AG09309 (cell line): ENCODE measurements around the gene ELP1.
A peak's percentile ranks its signal among the peaks of the same experiment; 100 is the strongest.
"Not testable (repeated sequence)": the region's sequence is repeated elsewhere in the genome, so short reads cannot be mapped to it uniquely, and the experiment has no call there.

ENCODE experiments used
- DNase-seq: peaks from one replicate; pipeline ENCODE4 v3.0.0-alpha.2; 2010; ENCODE audit warnings: low read depth
- H3K4me3 ChIP-seq: 2 replicates; pipeline ENCODE4 v1.5.1; 2011; ENCODE audit warnings: mild to moderate bottlenecking, low read depth, low read length, moderate library complexity; ENCODE audit not compliant: control insufficient read depth
- TF ChIP-seq, protein P1 (sequence below): IDR thresholded peaks from 2 replicates; pipeline ENCODE4 v1.5.1; 2011; ENCODE audit warnings: mild to moderate bottlenecking, low read depth, low read length, inconsistent platforms; ENCODE audit not compliant: insufficient read depth, control insufficient read depth; ENCODE audit errors: missing control alignments

ELP1 gene

GRCh38 chr9:108851138-108851537, 82.8 kb downstream of the ELP1 start:
- TF ChIP-seq, protein P1, sequence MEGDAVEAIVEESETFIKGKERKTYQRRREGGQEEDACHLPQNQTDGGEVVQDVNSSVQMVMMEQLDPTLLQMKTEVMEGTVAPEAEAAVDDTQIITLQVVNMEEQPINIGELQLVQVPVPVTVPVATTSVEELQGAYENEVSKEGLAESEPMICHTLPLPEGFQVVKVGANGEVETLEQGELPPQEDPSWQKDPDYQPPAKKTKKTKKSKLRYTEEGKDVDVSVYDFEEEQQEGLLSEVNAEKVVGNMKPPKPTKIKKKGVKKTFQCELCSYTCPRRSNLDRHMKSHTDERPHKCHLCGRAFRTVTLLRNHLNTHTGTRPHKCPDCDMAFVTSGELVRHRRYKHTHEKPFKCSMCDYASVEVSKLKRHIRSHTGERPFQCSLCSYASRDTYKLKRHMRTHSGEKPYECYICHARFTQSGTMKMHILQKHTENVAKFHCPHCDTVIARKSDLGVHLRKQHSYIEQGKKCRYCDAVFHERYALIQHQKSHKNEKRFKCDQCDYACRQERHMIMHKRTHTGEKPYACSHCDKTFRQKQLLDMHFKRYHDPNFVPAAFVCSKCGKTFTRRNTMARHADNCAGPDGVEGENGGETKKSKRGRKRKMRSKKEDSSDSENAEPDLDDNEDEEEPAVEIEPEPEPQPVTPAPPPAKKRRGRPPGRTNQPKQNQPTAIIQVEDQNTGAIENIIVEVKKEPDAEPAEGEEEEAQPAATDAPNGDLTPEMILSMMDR: no peak
- DNase-seq: no peak
- H3K4me3 ChIP-seq: no peak overlapping the region

- DNase-seq: no peak
- TF ChIP-seq, protein P1: peak; percentile 38
- H3K4me3 ChIP-seq: no peak overlapping the region
These were observed 83.5 kb downstream of the ELP1 start for GRCh38 chr9:108850293-108850897.

- not testable (repeated sequence) for DNase-seq, H3K4me3 ChIP-seq
These were observed 85.6 kb downstream of the ELP1 start for GRCh38 chr9:108848296-108848695.

GRCh38 chr9:108845947-108846346, 88.0 kb downstream of the ELP1 start:
- no peak for DNase-seq
- H3K4me3 ChIP-seq: no peak overlapping the region
- TF ChIP-seq, protein P1: no peak

- TF ChIP-seq, protein P1: no peak
- H3K4me3 ChIP-seq: no peak overlapping the region
- DNase-seq: no peak
These were observed 88.4 kb downstream of the ELP1 start for GRCh38 chr9:108845507-108845906.

GRCh38 chr9:108844856-108845255, 89.1 kb downstream of the ELP1 start:
- H3K4me3 ChIP-seq: no peak overlapping the region
- DNase-seq: no peak
- TF ChIP-seq, protein P1: no peak

DNA sequence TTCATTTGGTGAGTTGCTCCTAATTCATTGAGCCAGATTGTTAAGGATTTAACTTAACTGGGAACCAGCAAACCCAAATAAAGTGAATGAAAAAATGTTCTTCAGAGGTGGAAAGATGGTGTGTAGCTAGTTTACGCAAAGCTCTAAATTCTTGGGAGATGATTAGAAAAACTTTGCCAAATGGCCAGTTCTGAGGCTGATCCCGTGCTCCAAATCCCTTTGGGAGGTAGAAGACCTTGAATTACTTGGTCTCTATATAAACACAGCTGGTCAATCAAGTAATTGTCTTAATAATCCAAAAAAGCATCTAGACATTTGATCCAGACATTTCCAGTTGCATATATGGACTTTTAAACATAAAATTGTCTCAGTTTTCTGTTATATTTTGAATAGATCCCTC, 89.5 kb downstream of the ELP1 start:
- TF ChIP-seq, protein P1: no peak

More for the DNA sequence above, 89.5 kb downstream of the ELP1 start:
- no peak overlapping the region for H3K4me3 ChIP-seq
- DNase-seq: no peak
